H1 (cell line): ENCODE results near the gene ARHGEF10L. TPM values are rescaled to one million over a fixed set of nuclear protein-coding genes. Genes with fewer than 3 reads are reported as not detected.

Source experiments
- polyA plus RNA-seq, 7 experiments: library from polyadenylated mRNA; depleted of rRNA in 3 of 7; stranded (reverse) in 5 of 7; unstranded in 2 of 7; fragments of >200 nt in 5 of 7; fragments of 200-250 nt in 2 of 7; gene quantifications; 1 replicate in 5 of 7; 2 replicates in 1 of 7; 4 replicates in 1 of 7; pipeline versions ENCODE4 v1.2.1 to v1.2.3, GENCODE V29; 2011 to 2013; ENCODE audit warnings: missing spikeins in 2 of 7, mixed read lengths in 2 of 7
- total RNA-seq: library from RNA; stranded (reverse); fragmentation: NEBNext Ultra II Directional; extraction: Animal tissue kit (Norgen Biotek cat#: 25700); gene quantifications from 2 replicates; pipeline ENCODE4 v1.2.1, GENCODE V29; 2021
- TF ChIP-seq, protein P1 (sequence below): fragments of 300-600 bp; sonication (generic); IDR thresholded peaks from 2 replicates; pipeline ENCODE4 v1.7.1; 2012; ENCODE audit warnings: low read length, moderate library complexity, mild to moderate bottlenecking, inconsistent platforms; ENCODE audit not compliant: insufficient replicate concordance

The ARHGEF10L gene
- total and polyA plus RNA-seq, 2 of the 8 experiments (the other 6 are each of a cell fraction or from before 2014, with no cell fraction given): 33.6 to 39.6 TPM

DNA sequence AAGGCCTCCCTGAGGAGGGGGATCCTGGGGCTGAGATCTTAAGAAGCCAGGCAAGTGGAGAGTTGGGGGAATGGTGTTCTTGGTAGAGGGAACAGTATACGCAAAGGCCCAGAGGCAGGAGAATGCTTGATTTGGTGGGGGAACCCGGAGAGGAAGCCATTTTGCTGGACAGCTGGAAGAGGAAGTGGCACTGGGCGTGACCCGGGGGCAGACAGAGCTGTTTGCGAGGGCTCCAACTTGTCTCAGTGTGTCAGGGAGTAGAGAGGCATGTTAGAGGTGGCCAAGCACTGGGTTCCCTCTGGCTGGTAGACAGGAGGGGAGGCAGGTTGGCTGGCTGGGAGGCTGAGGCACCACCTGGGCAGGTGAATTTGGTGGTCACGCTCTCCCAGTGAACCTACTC is 119.3 kb downstream of the ARHGEF10L start (continued):
- TF ChIP-seq, protein P1, sequence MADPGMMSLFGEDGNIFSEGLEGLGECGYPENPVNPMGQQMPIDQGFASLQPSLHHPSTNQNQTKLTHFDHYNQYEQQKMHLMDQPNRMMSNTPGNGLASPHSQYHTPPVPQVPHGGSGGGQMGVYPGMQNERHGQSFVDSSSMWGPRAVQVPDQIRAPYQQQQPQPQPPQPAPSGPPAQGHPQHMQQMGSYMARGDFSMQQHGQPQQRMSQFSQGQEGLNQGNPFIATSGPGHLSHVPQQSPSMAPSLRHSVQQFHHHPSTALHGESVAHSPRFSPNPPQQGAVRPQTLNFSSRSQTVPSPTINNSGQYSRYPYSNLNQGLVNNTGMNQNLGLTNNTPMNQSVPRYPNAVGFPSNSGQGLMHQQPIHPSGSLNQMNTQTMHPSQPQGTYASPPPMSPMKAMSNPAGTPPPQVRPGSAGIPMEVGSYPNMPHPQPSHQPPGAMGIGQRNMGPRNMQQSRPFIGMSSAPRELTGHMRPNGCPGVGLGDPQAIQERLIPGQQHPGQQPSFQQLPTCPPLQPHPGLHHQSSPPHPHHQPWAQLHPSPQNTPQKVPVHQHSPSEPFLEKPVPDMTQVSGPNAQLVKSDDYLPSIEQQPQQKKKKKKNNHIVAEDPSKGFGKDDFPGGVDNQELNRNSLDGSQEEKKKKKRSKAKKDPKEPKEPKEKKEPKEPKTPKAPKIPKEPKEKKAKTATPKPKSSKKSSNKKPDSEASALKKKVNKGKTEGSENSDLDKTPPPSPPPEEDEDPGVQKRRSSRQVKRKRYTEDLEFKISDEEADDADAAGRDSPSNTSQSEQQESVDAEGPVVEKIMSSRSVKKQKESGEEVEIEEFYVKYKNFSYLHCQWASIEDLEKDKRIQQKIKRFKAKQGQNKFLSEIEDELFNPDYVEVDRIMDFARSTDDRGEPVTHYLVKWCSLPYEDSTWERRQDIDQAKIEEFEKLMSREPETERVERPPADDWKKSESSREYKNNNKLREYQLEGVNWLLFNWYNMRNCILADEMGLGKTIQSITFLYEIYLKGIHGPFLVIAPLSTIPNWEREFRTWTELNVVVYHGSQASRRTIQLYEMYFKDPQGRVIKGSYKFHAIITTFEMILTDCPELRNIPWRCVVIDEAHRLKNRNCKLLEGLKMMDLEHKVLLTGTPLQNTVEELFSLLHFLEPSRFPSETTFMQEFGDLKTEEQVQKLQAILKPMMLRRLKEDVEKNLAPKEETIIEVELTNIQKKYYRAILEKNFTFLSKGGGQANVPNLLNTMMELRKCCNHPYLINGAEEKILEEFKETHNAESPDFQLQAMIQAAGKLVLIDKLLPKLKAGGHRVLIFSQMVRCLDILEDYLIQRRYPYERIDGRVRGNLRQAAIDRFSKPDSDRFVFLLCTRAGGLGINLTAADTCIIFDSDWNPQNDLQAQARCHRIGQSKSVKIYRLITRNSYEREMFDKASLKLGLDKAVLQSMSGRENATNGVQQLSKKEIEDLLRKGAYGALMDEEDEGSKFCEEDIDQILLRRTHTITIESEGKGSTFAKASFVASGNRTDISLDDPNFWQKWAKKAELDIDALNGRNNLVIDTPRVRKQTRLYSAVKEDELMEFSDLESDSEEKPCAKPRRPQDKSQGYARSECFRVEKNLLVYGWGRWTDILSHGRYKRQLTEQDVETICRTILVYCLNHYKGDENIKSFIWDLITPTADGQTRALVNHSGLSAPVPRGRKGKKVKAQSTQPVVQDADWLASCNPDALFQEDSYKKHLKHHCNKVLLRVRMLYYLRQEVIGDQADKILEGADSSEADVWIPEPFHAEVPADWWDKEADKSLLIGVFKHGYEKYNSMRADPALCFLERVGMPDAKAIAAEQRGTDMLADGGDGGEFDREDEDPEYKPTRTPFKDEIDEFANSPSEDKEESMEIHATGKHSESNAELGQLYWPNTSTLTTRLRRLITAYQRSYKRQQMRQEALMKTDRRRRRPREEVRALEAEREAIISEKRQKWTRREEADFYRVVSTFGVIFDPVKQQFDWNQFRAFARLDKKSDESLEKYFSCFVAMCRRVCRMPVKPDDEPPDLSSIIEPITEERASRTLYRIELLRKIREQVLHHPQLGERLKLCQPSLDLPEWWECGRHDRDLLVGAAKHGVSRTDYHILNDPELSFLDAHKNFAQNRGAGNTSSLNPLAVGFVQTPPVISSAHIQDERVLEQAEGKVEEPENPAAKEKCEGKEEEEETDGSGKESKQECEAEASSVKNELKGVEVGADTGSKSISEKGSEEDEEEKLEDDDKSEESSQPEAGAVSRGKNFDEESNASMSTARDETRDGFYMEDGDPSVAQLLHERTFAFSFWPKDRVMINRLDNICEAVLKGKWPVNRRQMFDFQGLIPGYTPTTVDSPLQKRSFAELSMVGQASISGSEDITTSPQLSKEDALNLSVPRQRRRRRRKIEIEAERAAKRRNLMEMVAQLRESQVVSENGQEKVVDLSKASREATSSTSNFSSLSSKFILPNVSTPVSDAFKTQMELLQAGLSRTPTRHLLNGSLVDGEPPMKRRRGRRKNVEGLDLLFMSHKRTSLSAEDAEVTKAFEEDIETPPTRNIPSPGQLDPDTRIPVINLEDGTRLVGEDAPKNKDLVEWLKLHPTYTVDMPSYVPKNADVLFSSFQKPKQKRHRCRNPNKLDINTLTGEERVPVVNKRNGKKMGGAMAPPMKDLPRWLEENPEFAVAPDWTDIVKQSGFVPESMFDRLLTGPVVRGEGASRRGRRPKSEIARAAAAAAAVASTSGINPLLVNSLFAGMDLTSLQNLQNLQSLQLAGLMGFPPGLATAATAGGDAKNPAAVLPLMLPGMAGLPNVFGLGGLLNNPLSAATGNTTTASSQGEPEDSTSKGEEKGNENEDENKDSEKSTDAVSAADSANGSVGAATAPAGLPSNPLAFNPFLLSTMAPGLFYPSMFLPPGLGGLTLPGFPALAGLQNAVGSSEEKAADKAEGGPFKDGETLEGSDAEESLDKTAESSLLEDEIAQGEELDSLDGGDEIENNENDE: no peak
- TF ChIP-seq, all 59 proteins: peak for 0
